ENCODE measurements around the gene LILRA2. TPM values are rescaled to one million over a fixed set of nuclear protein-coding genes. Genes with fewer than 3 reads are reported as not detected.
"Not testable (repeated sequence)": the region's sequence is repeated elsewhere in the genome, so short reads cannot be mapped to it uniquely, and the experiment has no call there.

The LILRA2 gene
- total RNA-seq, 4 donors from 2014 or later = 0.48 to 2.6 (median 1.6) TPM; not detected in 1

DNA sequence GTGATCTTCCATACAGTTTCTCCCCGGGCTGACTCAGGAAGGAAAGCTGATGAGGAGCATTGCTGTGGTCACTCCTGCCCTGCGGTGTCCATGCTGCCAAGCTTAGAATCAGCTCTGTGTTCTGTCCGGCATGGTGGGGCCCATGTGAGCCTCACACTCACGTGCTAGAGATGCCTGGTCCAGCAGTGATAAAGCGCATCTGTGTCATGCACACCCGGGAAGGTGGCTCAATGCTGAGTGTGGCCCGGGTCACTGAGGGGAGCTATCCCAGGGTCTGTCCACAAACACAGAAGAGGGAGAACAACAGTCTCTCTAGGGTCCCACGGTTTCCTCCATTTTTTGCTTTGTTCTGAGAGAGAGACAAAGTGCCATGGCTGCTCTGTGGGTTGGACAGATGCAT is 53.2 kb downstream of the LILRA2 start:
- H3K4me1 ChIP-seq = no peaks in the 10 kb centered on the region
- H3K27me3 ChIP-seq = no peaks in the 10 kb centered on the region
- intact Hi-C loops (cut with DNase I; ENCODE audit: low total_unique reads) = no loop called here
- H3K4me3 ChIP-seq = no peak overlapping the region
- H3K9me3 ChIP-seq = no peaks in the 10 kb centered on the region
- H3K27ac ChIP-seq = no peak overlapping the region
- no peak for DNase-seq
- TF ChIP-seq CTCF (IDR thresholded peaks at IDR 0.05) = no peak
- no peaks in the 10 kb centered on the region for H3K36me3 ChIP-seq

GRCh38 chr19:54627912-54628311 is 54.3 kb downstream of the LILRA2 start:
- H3K9me3 ChIP-seq; H3K27ac ChIP-seq; H3K4me1 ChIP-seq; H3K36me3 ChIP-seq; H3K4me3 ChIP-seq; H3K27me3 ChIP-seq; intact Hi-C loops (cut with DNase I; ENCODE audit: low total_unique reads); DNase-seq: not testable (repeated sequence)

GRCh38 chr19:54630262-54630661 is 56.7 kb downstream of the LILRA2 start, which contains the start of gene LILRB1:
Gene LILRB1 (plus strand): TSS chr19:54630484. CDS start chr19:54631074, 590 bp downstream.
- intact Hi-C loops (cut with DNase I; ENCODE audit: low total_unique reads); H3K9me3 ChIP-seq; H3K4me3 ChIP-seq; H3K4me1 ChIP-seq; DNase-seq; H3K27ac ChIP-seq; H3K36me3 ChIP-seq; H3K27me3 ChIP-seq: not testable (repeated sequence)

GRCh38 chr19:54630782-54631181 is 57.2 kb downstream of the LILRA2 start:
- Histone ChIP-seq H3K4me1 (no peaks in the 10 kb centered on the region), H3K27me3 (no peaks in the 10 kb centered on the region), H3K36me3 (no peaks in the 10 kb centered on the region), H3K4me3 (no peak overlapping the region), H3K27ac (no peak overlapping the region), H3K9me3 (no peaks in the 10 kb centered on the region)
- DNase-seq = no peak
- TF ChIP-seq POLR2A (IDR thresholded peaks at IDR 0.05) = no peak
- no peak for TF ChIP-seq CTCF (IDR thresholded peaks at IDR 0.05)
- intact Hi-C loops (cut with DNase I; ENCODE audit: low total_unique reads) = no loop called here

- H3K4me3 ChIP-seq; H3K9me3 ChIP-seq; H3K27me3 ChIP-seq; H3K36me3 ChIP-seq; H3K27ac ChIP-seq; H3K4me1 ChIP-seq; intact Hi-C loops (cut with DNase I; ENCODE audit: low total_unique reads); DNase-seq: not testable (repeated sequence)
Observed at GRCh38 chr19:54631489-54632337, 58.1 kb downstream of the LILRA2 start.

DNA sequence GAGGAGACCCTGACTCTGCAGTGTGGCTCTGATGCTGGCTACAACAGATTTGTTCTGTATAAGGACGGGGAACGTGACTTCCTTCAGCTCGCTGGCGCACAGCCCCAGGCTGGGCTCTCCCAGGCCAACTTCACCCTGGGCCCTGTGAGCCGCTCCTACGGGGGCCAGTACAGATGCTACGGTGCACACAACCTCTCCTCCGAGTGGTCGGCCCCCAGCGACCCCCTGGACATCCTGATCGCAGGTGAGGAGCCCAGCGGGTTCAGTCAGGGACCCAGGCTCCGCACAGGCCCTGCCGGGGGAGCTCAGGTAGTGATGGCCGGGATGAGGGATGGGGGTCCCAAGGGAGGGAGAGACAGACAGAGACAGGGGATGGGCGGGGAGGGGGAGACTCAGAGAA is 58.9 kb downstream of the LILRA2 start:
- H3K4me3 ChIP-seq; H3K36me3 ChIP-seq; H3K9me3 ChIP-seq; H3K27ac ChIP-seq; DNase-seq; H3K4me1 ChIP-seq; H3K27me3 ChIP-seq; intact Hi-C loops (cut with DNase I; ENCODE audit: low total_unique reads): not testable (repeated sequence)

- Histone ChIP-seq H3K4me3 (no peak overlapping the region), H3K27ac (no peak overlapping the region), H3K4me1 (no peaks in the 10 kb centered on the region), H3K27me3 (no peaks in the 10 kb centered on the region), H3K36me3 (no peaks in the 10 kb centered on the region), H3K9me3 (no peaks in the 10 kb centered on the region)
- DNase-seq = no peak
- intact Hi-C loops (cut with DNase I; ENCODE audit: low total_unique reads) = no loop called here
- TF ChIP-seq CTCF (IDR thresholded peaks at IDR 0.05) (no peak), POLR2A (IDR thresholded peaks at IDR 0.05) (no peak)
Observed at GRCh38 chr19:54633401-54633800, 59.8 kb downstream of the LILRA2 start.

GRCh38 chr19:54636081-54636480 is 62.5 kb downstream of the LILRA2 start:
- intact Hi-C loops (cut with DNase I; ENCODE audit: low total_unique reads); H3K36me3 ChIP-seq; H3K4me3 ChIP-seq; H3K4me1 ChIP-seq; H3K27me3 ChIP-seq; DNase-seq; H3K27ac ChIP-seq; H3K9me3 ChIP-seq: not testable (repeated sequence)

All from uterus (tissue), 4 donors.